Activated CD4-positive, alpha-beta T cell treated with anti-CD3 and anti-CD28 coated beads, Interleukin-2, amount 50 U/mL, for 4 hours (primary cell): ENCODE results near the gene SHISAL1.
"Not testable (repeated sequence)": the region's sequence is repeated elsewhere in the genome, so short reads cannot be mapped to it uniquely, and the experiment has no call there.

ENCODE experiments used
- DNase-seq, 2 experiments: peaks; one replicate each; pipeline ENCODE4 v3.0.0-alpha.2; 2020

The SHISAL1 gene

GRCh38 chr22:44256556-44257485 is 55.9 kb downstream of the SHISAL1 start:
- DNase-seq, result no peak

GRCh38 chr22:44256085-44256484 is 56.7 kb downstream of the SHISAL1 start:
- DNase-seq, result no peak

- no peak for DNase-seq
These were observed 57.9 kb downstream of the SHISAL1 start for GRCh38 chr22:44254811-44255210.

GRCh38 chr22:44249376-44250147 is 63.2 kb downstream of the SHISAL1 start:
- no peak for DNase-seq

GRCh38 chr22:44248926-44249325 is 63.8 kb downstream of the SHISAL1 start:
- no peak for DNase-seq

GRCh38 chr22:44247923-44248892 is 64.5 kb downstream of the SHISAL1 start:
- DNase-seq, result no peak

GRCh38 chr22:44247346-44247745 is 65.4 kb downstream of the SHISAL1 start:
- DNase-seq, result no peak

GRCh38 chr22:44246615-44247326 is 66.0 kb downstream of the SHISAL1 start:
- DNase-seq, result no peak

GRCh38 chr22:44245867-44246266 is 66.9 kb downstream of the SHISAL1 start:
- DNase-seq, result no peak

- no peak for DNase-seq
These were observed 67.3 kb downstream of the SHISAL1 start for GRCh38 chr22:44245438-44245837.

GRCh38 chr22:44244265-44244822 is 68.4 kb downstream of the SHISAL1 start:
- DNase-seq, result no peak

GRCh38 chr22:44243761-44244160 is 69.0 kb downstream of the SHISAL1 start:
- no peak for DNase-seq

- no peak for DNase-seq
These were observed 69.6 kb downstream of the SHISAL1 start for GRCh38 chr22:44242946-44243724.

- not testable (repeated sequence) for DNase-seq
These were observed 71.6 kb downstream of the SHISAL1 start for GRCh38 chr22:44241121-44241520.

GRCh38 chr22:44237290-44237689 is 75.5 kb downstream of the SHISAL1 start:
- no peak for DNase-seq

GRCh38 chr22:44234372-44234771 is 78.4 kb downstream of the SHISAL1 start:
- not testable (repeated sequence) for DNase-seq

- no peak for DNase-seq
These were observed 81.5 kb downstream of the SHISAL1 start for GRCh38 chr22:44231233-44231632.

- DNase-seq, result no peak
These were observed 82.9 kb downstream of the SHISAL1 start for GRCh38 chr22:44229809-44230208.

GRCh38 chr22:44229331-44229730 is 83.4 kb downstream of the SHISAL1 start:
- no peak for DNase-seq

- DNase-seq, result no peak
These were observed 86.9 kb downstream of the SHISAL1 start for GRCh38 chr22:44225812-44226211.
